ENCODE measurements around the gene P2RX1.

Gene P2RX1

DNA sequence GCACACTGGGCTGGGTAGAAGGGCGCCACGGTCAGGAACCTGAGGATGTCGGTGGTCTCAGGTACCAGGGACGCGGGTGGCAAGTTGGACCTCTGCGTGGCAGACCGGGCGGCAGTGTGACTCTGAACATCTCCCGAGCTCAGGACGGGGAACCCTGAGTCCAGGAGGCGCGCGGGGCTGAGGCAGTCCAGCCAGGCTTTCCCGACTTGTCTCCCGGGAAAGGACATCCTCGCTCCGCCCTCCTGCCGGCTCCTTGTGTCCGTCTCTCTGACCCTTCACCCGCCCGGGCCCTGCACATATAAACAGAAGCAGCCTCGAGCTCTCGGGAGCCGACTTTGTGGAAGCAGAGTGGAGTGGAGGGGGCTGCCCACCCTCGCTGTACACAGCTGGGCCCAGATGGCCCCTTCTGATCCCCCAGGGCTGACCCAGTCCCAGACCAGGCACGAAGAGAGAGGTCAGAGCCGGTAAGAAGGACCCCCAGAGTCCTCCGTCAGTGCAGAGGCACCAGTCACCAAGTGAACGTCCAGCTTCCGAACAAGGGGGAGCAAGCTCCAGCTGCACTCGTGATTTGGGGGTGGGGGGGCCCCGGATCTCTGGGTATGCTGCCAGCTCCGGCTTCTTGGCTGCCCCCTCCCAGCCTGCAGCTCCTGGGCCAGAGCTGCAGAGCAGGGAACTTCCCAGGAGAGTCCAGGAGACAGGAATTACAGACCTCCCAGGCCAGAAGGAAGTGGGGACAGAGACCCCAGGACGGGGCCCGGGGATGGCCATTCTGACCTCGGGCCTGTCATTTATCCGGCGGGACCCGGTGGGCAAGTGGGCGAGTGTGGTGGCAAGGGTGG lies 8.5 kb upstream of the P2RX1 start:
- no peak for DNase-seq (ENCODE audit: low spot score)

DNA sequence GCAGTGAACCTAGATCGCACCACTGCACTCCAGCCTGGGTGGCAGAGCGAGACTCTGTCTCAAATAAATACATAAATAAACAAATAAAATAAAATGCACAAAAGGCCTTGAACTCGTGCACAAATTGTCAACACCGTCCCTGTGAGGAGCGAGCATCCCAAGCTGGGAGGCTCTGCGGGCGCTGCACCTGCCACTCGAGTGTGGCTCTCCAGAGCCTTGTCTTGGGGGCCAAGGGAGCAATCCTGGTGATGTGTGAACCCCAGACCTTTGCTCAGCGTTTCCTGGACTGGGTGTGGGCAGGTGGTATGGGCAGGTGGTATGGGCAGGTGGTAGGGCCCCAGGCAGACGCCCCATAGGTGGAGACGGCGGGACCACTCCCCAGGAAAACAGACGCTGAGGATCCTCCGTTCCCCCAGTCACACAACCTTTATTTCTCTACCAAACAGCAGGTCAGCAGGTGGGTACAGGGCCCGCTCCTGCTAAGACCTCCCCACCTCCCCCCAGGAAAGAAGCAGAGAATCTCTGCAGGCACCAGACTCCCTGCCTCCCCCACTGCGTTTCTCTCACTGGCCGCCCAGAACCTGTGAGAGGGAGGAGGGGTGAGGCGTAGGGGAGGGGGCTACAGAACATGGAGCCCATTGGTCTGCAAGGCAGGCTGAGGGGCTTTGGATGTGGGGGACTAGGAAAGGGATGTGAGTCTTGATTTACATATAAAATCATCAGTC lies 7.4 kb upstream of the P2RX1 start:
- no peak for DNase-seq (ENCODE audit: low spot score)

DNA sequence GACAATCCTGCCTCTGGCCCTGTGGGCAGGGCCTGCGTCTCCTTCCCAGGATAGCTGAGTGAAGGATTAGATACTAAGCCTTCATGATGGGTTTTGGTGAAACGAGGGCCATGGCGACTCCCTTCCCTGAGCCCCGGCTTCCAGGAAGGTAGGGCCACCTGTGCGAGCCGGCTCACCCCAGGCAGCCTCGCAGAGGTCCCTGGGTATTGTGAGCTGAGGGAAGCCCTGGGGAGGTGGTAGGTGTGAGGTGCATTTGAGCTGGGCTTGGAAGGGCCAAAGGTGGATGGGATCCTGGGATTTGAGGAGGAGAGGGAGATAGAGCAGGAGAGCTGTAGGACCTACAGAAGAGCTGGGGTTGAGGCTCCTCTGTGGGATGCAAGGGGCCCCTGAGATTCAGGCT lies 6.5 kb upstream of the P2RX1 start:
- DNase-seq (ENCODE audit: low spot score), result no peak

DNA sequence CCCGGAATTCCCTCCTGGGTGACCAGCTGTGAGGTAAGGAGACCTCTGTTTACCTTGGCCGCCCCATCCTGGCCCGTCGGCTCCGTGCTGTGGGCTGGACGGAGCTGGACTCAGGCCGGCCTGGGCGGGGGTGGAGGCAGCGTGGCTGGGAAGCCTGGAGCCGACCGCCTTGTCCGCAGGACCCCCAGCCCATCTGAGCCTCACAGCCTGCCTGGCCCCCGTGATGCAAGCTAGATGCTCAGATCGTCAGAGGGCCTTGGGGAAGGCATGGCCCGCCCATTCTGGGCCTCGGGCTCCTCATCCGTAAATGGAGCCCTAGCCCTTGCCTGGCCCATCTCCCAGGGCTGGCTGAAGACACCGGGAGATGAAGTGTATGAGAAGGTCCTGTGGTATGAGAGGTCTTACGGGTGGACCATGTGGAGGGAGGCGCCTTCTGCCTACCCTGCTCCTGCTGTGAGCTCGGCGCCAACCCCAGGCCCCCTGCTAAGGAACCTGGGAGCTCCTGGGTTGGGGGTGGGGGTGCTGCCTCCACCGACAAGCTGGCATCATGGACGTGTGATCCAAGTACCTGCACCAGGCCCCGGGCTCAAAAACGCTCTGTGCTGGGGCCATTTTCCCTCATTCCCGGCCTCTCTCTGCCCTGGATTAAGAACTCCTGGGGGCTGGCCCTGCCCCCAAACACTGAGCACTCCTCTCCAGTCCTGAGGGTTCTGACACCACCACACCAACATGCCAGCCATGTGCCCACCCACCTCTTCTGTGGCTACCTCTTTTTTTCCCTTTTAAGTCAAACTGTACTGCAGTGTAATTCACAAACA lies 5.4 kb upstream of the P2RX1 start:
- no peak for DNase-seq (ENCODE audit: low spot score)

DNA sequence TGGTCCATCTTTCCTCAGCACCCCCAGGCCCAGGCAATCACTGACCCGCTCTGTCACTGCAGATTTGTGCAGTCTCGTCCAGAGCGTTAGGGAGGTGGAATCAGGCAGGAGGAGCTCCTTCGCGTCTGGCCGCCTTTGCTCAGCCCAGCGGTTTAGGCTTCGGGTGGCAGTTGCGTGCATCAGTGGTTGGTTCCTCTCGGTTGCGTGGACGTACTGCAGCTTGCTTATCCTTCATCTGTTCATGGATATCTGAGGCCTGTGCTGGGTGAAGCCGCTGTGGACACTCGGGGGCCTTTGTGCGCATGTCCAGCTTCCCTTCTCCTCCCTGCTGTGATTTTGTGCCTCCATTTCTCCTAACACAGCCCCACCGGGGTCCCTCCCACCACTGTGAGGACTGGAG lies 4.7 kb upstream of the P2RX1 start:
- DNase-seq (ENCODE audit: low spot score), result no peak

DNA sequence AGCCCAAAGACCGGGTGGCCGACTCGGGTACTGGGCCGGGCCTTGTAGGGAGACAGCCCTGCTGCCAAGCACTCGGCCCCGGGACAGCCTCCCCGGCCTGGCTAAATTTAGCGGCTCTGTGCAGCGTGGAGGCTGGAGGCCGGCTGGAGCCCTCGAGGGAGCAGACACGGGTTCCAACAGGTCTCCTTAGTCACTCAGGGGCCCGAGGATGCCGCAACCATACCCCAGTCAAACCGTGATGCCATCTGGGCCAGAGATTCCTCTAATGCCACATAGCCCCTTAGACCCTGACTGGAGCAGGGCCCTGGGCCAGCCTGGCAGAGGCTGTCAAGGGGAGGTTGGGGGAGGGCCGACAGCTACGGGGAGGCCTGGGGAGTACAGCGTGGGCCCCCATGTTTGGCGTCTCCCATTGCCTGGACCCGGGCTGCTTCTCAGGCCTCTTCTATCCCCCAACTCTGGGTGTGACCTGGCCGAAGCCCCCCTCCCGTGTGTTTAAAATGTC lies 2.9 kb upstream of the P2RX1 start:
- no peak for DNase-seq (ENCODE audit: low spot score)

DNA sequence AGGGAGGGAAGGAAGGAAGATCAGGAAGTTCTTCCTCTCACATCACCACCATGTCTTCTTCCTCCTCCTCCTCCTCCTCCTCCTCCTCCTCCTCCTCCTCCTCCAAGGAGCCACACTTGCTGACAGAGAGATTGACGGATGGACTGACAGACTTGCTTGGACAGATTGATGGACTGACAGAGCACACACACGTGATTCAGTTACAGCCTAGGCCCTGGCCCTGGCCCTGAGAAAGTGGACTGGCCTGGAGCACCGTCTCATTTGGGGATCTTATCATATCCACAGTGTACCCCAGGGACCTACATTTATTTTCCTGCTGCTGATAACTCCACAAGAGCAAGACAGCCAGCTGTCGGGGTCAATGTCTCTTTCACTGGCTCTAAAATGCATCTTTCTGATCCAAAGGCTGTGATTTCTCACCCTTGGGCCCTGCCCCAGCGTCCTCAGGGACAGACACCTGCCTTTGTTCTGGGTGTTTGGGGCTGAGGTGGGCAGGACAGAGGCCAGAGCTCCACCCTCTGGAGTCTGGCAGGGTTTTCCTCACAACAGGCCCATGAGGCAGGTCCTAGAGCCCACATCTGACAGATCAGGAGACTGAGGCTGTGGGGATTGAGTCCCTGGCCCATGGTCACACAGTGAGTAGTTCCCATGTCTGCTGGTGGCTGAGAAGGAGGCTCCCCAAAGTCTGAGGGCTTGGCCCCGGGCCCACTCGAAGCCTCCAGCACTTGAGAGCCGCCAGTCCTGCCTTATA lies 2.3 kb upstream of the P2RX1 start:
- no peak for DNase-seq (ENCODE audit: low spot score)

DNA sequence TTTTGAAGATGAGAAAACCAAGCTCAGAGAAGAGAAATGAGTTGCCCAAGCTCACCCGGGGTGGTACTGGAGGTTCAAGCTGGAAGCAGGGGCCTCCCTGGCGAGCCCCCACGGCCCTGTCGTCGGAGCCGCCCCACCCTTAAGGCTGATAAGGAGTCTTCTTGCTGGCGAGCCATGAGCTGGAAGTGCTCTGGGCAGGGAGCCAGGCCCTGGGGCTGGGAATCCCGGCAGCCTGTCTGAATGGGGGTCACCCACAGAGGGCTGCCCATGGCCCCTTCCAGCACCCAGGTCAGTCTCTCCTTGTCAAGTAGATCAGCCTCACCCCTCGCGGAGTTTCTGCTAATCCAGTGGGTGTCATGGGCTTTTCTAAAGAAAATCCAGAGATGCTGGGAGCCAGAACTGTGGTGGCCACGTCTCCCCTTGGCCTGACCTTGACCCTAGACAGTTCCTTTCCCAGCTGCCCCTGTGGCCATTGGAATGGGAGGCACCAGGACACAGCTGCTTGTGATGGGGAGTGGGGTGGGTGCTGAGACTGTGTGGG lies 1.2 kb upstream of the P2RX1 start:
- DNase-seq (ENCODE audit: low spot score), result peak; percentile 49

DNA sequence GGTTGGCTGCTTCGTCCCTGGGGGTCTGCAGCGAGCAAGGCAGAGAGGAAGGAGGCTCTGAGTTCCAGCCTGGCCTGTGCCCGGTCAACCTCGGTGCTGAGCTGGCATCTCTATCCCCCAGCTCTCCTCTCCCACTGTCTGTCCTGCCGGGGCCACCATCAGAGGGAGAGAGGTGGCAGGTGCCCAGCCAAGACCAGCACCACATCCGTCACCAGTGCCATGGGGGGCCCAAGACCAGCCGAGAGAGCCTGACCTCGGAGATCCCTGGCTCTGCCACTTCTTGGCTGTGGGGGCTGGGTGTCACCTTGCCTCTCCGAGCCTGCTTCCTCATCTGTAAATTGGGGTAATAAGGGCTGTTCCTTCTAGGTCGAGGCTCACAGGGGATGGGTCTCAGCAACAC lies 560 bp upstream of the P2RX1 start:
- DNase-seq (ENCODE audit: low spot score), result no peak

DNA sequence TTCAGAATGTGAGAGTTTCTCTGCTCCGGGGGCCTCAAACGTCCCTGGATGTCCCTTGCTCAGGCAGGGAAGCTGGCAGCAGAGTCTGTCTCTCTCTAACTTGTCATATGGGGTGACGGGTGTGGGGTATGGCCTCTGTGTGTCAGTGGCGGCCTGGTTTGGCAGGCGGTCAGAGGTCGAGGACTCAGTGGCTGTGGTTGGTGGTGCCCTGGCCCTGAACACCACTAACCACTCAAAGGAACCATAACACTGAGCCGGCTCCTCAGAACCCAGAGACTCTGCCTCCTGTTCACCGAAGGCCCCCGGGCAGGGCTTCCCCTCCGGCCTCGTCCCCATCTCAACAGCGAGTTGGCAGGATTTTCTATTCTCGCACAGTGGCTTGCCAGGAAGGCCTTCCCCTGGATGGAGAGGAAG lies 677 bp downstream of the P2RX1 start:
- DNase-seq (ENCODE audit: low spot score), result no peak

DNA sequence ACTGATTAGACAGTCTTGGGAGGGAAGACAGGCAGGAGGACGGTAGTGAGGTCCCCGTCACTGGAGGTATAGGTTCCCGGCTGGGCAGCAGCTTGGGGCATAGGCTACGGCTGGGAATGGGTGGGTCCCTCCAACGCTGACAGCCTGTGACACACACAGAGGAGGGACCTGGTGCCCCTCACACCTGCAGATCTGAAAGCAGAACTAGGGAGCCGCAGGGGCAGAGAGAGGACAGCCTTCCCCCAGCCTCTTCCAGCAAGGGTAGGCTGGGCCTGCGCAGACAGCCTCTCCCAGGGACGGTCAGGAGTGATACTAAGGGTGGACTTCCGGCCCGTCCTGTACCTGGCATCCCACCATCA lies 2.0 kb downstream of the P2RX1 start:
- DNase-seq (ENCODE audit: low spot score), result no peak

DNA sequence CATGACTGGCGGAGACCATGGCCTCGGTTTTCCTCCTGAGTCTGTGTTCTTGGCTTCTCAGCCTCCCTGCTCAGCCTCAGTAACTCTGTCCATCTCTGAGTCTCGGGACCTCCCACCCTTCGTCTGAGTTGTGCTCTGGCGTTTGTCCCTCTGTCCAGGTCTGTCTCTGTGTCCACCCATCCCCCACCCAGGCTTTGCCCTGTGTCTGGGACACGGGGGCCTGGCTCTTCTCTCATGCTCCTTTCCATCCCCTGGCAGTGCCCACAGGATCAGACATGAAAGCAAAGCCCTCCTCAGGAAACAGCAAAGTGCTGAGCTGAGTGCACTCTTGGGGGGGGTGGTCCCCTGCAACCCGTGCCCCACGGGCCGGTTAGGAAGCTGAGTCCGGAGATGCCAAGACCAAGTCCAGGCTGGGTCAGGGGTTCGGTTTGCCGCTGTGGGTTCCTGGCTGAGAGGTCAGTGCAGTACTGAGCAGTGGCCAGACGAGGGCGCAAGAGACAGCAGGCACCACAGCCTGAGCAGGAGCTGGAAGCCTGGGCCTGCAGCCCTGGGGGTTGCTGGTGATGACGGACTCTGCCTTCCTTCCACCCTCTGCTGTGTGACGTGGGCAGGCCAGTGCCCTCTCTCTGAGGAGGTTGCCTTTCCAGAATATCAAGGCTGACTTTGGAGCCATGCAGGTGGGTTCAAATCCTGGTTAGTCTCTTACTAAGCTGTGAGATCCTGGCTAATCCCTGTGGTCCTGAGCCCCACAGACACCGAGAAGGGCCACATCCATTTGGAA lies 2.5 kb downstream of the P2RX1 start:
- DNase-seq (ENCODE audit: low spot score), result peak; percentile 93

DNA sequence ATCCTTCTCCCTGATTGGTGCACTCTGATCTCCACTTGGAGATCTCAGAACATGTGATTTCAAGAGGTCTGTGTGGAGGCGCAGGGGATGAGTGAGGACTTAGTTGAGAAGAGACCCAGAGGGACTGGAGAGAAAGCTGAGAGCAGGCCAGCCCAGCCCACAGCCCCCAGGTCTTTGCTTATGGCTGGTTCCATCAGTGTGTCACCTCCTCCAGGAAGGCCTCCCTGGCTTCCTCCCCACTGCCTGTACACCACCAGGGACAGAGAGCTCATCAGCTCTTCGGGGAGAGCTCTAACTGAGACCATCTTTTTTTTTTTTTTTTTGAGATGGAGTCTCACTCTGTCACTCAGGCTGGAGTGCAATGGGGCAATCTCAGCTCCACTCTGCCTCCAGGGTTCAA lies 3.4 kb downstream of the P2RX1 start:
- DNase-seq (ENCODE audit: low spot score), result no peak

DNA sequence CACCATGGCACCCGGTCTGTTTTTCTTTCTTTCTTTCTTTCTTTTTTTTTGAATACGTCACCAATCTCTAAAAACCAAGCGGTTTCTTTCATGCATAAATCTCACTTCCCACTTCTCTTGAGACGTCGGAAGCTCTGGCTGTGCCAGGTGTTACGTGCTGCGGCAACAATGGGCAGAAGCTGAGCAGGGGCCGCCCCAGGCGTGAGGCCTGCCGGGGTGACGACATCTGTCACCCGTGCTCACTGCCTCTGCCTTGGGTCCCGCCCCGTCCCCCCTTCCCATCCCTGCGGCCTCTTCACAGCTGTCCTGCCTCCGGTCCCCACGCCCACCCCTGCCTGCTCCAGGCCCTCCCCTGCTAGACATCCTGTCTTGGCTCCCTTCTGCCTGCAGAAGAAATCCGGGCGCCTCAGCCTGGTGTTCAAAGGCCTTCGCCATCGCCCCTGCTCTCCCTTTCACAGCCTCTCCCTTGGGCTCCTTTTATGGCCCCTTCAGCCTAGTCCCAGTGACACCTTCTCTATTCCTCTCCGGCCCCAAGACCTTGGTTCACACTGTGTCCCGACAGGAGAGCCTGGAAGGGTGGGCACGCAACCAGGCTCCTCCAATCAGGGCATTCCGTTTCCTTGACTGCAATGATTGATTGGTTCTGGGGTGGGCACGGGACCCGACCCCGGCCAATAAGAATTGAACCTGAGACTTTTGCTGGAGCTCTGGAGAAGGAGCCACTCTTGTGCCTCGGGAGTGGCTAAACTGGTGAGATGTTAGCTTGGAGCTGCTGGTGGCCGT lies 4.8 kb downstream of the P2RX1 start:
- no peak for DNase-seq (ENCODE audit: low spot score)

DNA sequence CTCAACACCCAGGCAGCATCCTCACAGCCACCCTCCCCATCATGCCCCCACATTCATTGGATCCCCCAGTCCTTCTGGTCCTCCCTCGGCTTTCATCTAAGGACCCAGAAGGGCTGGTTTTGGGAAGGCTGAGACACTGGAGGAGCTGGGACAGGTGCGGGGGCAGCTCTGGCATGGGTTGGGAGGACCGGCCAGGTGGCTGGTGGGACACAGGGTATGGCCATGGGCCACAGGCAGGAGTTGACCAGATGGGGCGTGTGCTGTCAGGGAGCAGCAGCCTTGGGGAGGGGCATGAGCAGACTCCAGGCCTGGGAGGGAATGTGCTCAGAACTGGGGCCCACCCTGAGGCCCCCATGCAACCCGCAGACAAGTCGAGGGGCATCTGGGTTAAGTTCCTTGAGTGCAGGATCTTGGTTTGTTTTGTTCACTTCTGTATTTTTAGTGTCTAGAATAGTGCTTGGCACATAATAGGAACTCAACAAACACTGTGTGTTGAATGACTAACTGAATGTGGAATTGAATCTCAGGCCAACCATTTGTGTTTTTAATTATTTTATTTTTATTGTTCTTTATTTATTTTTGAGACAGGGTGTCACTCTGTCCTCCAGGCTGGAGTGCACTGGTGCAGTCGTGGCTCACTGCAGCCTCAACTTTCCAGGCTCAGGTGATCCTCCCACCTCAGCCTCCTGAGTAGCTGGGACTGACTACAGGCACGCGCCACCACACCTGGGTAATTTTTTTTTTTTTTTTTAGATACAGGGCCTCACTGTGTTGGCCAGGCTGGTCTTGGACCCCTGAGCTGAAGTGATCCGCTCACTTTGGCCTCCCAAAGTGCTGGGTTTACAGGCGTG lies 5.6 kb downstream of the P2RX1 start:
- DNase-seq (ENCODE audit: low spot score), result no peak

DNA sequence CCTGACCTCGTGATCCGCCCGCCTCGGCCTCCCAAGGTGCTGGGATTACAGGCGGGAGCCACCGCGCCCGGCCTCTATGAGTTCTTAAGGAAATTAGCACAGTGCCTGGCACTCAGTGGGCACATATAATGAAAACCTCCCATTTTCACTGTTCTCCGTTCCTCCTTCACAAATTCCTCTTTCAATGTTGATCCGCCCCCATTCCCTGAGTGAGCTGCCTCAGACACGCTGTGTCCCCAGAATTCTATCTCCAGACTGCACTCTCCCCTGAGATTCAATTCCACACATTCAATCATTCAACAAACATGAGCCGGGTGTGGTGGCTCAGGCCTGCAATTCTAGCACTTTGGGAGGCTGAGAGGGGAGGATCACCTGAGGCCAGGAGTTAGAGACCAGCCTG lies 7.0 kb downstream of the P2RX1 start:
- no peak for DNase-seq (ENCODE audit: low spot score)

DNA sequence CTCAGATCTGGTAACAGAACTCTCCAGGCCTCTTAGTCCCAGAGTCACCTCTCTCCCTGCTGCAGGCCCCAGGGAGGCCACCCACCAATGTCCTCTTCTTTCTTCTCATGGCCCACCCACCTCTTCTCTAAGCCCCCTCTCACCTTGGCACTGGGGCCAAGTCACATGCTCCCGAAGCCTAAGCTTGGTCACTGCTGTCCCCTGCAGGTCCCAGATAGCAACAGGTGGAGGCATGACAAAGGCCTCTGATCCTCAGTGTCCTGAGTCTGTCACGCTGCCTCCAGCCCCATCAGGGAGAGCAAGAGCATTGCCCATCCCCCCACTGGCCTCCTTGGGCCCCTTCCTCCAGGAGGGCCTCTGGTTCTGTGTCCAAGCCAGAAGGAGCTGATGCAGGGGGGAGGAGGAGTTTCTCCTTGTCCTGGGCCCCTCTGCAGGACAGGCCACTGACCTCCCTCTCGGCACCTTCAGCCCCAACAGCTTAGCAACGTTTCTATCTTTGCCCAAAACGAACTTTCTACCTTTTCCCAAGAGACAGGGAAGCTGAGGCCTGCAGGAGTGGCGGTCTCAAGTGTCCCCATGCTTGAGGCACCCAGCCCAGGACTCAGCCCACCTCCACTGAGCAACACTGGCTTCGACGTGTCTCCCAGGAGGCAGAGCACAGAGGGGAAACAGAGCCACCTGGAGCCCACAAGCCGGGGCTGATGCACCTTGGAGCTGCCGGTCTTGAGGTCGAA lies 8.6 kb downstream of the P2RX1 start:
- DNase-seq (ENCODE audit: low spot score), result no peak

DNA sequence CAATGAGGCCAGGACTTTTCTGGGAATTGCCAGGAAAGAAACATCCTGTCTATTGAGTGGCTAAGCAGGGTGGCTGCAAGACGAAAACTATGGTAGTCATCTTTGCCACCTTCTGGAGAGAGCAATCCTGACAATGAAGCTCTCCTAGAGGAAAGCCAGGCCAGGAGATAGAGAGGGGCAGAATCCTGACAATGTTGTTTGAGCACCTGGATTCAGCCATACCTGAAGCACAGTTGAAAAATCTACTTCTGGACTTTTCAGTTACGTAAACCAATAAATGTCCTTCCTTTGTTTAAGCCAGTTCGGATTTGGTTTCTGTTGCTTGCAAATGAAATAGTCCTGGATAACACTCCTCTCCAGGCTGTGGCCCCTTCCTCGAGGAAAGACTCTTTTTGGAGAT lies 9.4 kb downstream of the P2RX1 start:
- no peak for DNase-seq (ENCODE audit: low spot score)

Data from AG08396 (cell line).